ENCODE data around the gene GMPPA. TPM values are rescaled to one million over a fixed set of nuclear protein-coding genes. Genes with fewer than 3 reads are reported as not detected.

GMPPA gene
- total RNA-seq, 4 donors from 2014 or later = 5.4 to 29.9 (median 19.8) TPM

GRCh38 chr2:219506802-219507526, 8.3 kb downstream of the GMPPA start:
- H3K4me3 ChIP-seq (ENCODE audit: low read depth, poor library complexity, severe bottlenecking) = no peak overlapping the region
- intact Hi-C loops (cut with DNase I; ENCODE audit: low total_unique reads) = no loop called here
- no peak for DNase-seq (ENCODE audit: low spot score in 2 of 2)
- 73 to 76% methylated on average over 17 of the region's 17 CpGs for WGBS, 2 donors
- no peak for TF ChIP-seq CTCF (IDR thresholded peaks at IDR 0.05)
- no peak for TF ChIP-seq POLR2A (IDR thresholded peaks at IDR 0.05)

GRCh38 chr2:219507581-219508443, 9.1 kb downstream of the GMPPA start:
- intact Hi-C loops (cut with DNase I; ENCODE audit: low total_unique reads) = no loop called here
- TF ChIP-seq CTCF (IDR thresholded peaks at IDR 0.05) (no peak), POLR2A (IDR thresholded peaks at IDR 0.05) (no peak)
- H3K4me3 ChIP-seq (ENCODE audit: low read depth, poor library complexity, severe bottlenecking) = no peak overlapping the region
- 52% methylated on average over 7 to 8 of the region's 8 CpGs for WGBS, 2 donors
- DNase-seq (ENCODE audit: low spot score in 2 of 2) = no peak

- no peak for DNase-seq (ENCODE audit: low spot score in 2 of 2)
- 61 to 79% methylated on average over 3 to 4 of the region's 4 CpGs for WGBS, 2 donors
- intact Hi-C loops (cut with DNase I; ENCODE audit: low total_unique reads) = no loop called here
- no peak for TF ChIP-seq CTCF (IDR thresholded peaks at IDR 0.05)
- no peak for TF ChIP-seq POLR2A (IDR thresholded peaks at IDR 0.05)
- no peak overlapping the region for H3K4me3 ChIP-seq (ENCODE audit: low read depth, poor library complexity, severe bottlenecking)
These were observed 9.7 kb downstream of the GMPPA start for GRCh38 chr2:219508444-219508734.

- no peak for TF ChIP-seq CTCF (IDR thresholded peaks at IDR 0.05)
- TF ChIP-seq POLR2A (IDR thresholded peaks at IDR 0.05) = no peak
- no peak overlapping the region for H3K4me3 ChIP-seq (ENCODE audit: low read depth, poor library complexity, severe bottlenecking)
- WGBS, 2 donors = 4% methylated on average over 14 of the region's 14 CpGs
- intact Hi-C loops (cut with DNase I; ENCODE audit: low total_unique reads) = no loop called here
- DNase-seq (ENCODE audit: low spot score in 2 of 2) = no peak
These were observed 10.5 kb downstream of the GMPPA start for GRCh38 chr2:219508971-219509779.

GRCh38 chr2:219509780-219510511, 11.3 kb downstream of the GMPPA start:
- 2 to 3% methylated on average over 26 of the region's 26 CpGs for WGBS, 2 donors
- TF ChIP-seq CTCF (IDR thresholded peaks at IDR 0.05) (peak in 1 of 3 donors; percentile 8), POLR2A (IDR thresholded peaks at IDR 0.05) (no peak)
- intact Hi-C loops (cut with DNase I; ENCODE audit: low total_unique reads) = no loop called here
- no peak for DNase-seq (ENCODE audit: low spot score in 2 of 2)
- H3K4me3 ChIP-seq (ENCODE audit: low read depth, poor library complexity, severe bottlenecking) = no peak overlapping the region
